HG03097 (cell line): ENCODE data around the gene GLYAT.
A peak's percentile ranks its signal among the peaks of the same experiment; 100 is the strongest.
"Not testable (repeated sequence)": the region's sequence is repeated elsewhere in the genome, so short reads cannot be mapped to it uniquely, and the experiment has no call there.

Source experiments
- ATAC-seq: cut with Tn5 transposase; IDR thresholded peaks from one replicate; pipeline ENCODE4 v1.9.1; 2021; ENCODE audit not compliant: unreplicated experiment, low FRiP score

Gene GLYAT

DNA sequence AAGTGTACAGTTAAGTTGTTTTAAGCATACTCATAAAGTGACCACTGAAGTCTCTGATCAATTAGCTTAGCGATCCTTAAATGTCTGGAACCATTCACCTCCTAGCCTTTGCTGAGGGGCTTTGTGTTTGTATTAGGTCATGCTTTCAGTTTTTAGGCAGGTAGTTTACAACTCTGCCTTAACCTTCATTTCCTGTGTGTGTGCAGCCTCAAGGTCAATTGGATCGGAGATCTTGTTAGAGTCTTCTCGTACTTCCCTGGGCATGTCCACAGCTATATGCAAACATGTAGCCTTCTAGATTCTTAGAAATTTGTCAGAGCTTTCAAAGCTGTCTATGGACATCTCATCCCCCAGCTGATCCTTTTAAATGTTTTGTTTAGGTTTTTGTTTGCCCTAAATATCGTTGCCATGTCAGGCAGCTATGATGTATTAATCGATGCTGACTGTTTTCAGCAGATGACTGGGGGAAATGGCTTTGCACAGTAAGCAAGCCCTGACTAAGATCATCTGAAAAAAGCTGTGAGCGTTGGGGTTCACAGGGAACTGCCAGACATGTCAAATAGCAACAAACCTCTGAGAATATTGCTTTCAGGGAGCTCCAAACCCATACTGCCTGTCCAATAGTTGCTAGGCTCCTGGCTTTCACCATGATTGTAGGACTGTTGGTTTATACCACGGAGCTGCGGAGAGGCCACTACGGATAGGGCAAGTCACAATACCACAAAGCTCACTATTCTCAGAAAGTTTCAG, 45.6 kb downstream of the GLYAT start:
- ATAC-seq, result no peak

DNA sequence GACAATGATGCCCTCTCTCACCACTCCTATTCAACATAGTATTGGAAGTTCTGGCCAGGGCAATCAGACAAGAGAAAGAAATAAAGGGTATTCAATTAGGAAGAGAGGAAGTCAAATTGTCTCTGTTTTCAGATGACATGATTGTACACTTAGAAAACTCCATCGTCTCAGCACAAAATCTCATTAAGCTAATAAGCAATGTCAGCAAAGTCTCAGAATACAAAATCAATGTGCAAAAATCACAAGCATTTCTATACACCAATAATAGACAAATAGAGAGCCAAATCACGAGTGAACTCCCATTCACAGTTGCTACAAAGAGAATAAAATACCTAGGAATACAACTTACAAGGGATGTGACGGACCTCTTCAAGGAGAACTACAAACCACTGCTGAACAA, 49.1 kb downstream of the GLYAT start:
- not testable (repeated sequence) for ATAC-seq

- not testable (repeated sequence) for ATAC-seq
These were observed 54.2 kb downstream of the GLYAT start for GRCh38 chr11:58677536-58677935.

DNA sequence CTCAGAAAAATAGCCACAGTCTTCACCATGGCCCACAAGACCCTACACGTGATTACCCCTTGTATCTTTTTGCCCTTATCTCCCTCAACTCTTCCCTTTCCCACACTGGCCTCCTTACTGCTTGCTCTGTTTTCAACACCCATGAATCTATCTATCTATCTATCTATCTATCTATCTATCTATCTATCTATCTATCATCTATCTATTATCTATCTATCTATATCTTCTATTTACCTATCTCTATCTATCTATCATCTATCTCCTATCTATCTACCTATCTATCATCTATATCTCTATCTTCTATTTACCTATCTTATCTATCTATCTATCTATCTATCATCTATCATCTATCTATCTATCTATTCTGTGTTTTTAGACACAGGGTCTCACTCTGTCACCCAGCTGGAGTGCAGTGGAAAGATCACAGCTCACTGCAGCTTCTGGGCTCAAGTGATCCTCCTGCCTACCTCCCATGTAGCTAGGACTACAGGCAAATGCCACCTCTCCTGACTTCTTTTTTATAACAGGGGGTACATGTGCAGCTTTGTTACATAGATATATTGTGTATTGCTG, 55.1 kb downstream of the GLYAT start:
- no peak for ATAC-seq

DNA sequence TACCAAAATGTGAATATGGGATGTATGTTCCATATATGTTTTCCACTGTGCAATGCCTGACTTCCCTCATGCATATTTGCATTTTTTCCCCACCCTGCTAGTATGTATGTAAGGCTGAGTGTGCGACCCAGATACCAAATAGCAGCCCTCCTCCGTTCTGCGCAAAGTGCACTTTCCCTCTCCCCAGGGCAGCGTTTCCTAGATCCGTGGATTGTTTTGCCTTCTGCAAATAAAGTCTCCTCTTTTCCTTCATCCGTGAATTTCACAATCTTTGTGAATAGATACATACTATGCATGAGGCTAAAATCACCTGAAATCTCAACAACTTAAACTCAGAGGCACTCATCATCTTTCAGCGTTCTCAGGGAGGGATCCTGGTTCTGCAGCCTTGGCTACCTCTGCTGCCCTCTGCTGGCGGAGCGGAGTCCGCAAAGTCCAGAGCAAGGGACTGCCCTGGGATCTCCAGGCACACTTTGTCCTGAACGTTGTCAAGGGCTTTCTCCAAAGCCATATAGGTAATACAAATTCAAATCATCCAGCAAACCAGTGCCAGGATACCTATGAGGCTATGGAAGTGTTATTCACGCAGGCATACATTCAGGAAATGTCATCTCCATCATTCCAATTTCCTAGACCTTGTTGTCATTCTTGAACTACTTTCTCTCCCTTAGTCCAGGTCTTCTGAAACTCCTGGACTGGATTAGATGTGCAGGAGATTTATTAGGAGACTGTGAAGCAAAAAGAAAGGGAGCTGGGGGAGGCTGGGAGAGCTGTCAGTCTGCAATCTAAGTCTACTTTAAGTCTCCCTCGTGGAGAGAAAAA, 56.2 kb downstream of the GLYAT start:
- peak; percentile 83 for ATAC-seq

DNA sequence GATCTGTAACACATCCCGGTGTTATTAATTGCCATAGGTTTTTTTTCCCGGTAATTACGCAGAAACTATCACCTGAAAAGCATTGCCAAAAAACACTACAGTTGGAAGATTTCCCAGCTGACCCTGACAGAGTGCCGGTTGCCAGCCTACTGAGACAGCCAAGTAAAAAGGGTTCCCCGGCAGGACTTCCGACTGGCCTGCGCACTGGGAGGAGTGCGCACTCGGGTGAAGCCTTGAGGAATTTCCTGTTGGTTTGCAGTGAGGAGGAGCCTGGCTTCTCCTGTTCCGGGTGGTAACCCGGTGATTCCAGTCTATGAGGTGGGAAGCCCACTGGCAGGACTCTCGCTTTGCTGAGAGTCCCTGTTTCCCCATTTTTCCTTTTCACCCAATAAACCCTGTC, 57.1 kb downstream of the GLYAT start:
- no peak for ATAC-seq

- ATAC-seq, result no peak
These were observed 59.6 kb downstream of the GLYAT start for GRCh38 chr11:58671983-58672633.

GRCh38 chr11:58659910-58660570, 71.7 kb downstream of the GLYAT start:
- ATAC-seq, result no peak

- no peak for ATAC-seq
These were observed 72.3 kb downstream of the GLYAT start for GRCh38 chr11:58659404-58659803.
